ENCODE data around the gene AQP12B. TPM values are rescaled to one million over a fixed set of nuclear protein-coding genes. Genes with fewer than 3 reads are reported as not detected.

The AQP12B gene
- total RNA-seq: not detected in 2 replicates

GRCh38 chr2:240682431-240683224 is at the start of gene AQP12B:
Gene AQP12B (minus strand): TSS chr2:240682885. CDS start chr2:240682837, 48 bp downstream.

GRCh38 chr2:240691631-240692420 is 9.1 kb upstream of the AQP12B start, which contains the start of gene AQP12A:
Gene AQP12A (plus strand): TSS chr2:240691866. CDS start chr2:240691914, 48 bp downstream.

Small RNA genes within 50 kb of the gene (small RNA-seq; reads per million reads assigned to genes)
- gene AC011298.3: not detected

Other genes with a start within 250 kb of the AQP12B start
- gene GPC1, start 247.2 kb downstream of the AQP12B start, total RNA-seq: 21.9 and 22.4 TPM in 2 replicates
- gene ANKMY1, start 124.9 kb downstream of the AQP12B start, total RNA-seq: 8.8 and 9.4 TPM in 2 replicates
- gene DUSP28, start 122.5 kb downstream of the AQP12B start, total RNA-seq: 2.6 and 2.9 TPM in 2 replicates
- 27.5 and 29.4 TPM in 2 replicates for gene RNPEPL1, start 114.4 kb downstream of the AQP12B start, total RNA-seq
- gene CAPN10, start 96.2 kb downstream of the AQP12B start, total RNA-seq: 26.6 and 27.4 TPM in 2 replicates
- gene GPR35, start 57.4 kb downstream of the AQP12B start, total RNA-seq: 0.19 and 0.33 TPM in 2 replicates
- gene AQP12A, start 9.0 kb upstream of the AQP12B start, total RNA-seq: not detected in 2 replicates
- gene KIF1A, start 137.3 kb upstream of the AQP12B start, total RNA-seq: under 0.01 TPM in 1 of 2 replicates, not detected in the other
- gene AGXT, start 185.9 kb upstream of the AQP12B start, total RNA-seq: not detected in 2 replicates
- not detected in 2 replicates for gene MAB21L4, start 213.3 kb upstream of the AQP12B start, total RNA-seq
- gene CROCC2, start 223.5 kb upstream of the AQP12B start, total RNA-seq: not detected in 2 replicates